ENCODE results near the gene MEX3C.

GRCh38 chr18:51168960-51169662 lies 28.4 kb downstream of the MEX3C start:
- TF ChIP-seq EZH2 (IDR thresholded peaks at IDR 0.05; ENCODE audit: low read length, unreplicated experiment) (no peak), EZH2phosphoT487 (IDR thresholded peaks at IDR 0.05; ENCODE audit: borderline replicate concordance, low read length) (no peak)
- TF ChIP-seq, protein P1, sequence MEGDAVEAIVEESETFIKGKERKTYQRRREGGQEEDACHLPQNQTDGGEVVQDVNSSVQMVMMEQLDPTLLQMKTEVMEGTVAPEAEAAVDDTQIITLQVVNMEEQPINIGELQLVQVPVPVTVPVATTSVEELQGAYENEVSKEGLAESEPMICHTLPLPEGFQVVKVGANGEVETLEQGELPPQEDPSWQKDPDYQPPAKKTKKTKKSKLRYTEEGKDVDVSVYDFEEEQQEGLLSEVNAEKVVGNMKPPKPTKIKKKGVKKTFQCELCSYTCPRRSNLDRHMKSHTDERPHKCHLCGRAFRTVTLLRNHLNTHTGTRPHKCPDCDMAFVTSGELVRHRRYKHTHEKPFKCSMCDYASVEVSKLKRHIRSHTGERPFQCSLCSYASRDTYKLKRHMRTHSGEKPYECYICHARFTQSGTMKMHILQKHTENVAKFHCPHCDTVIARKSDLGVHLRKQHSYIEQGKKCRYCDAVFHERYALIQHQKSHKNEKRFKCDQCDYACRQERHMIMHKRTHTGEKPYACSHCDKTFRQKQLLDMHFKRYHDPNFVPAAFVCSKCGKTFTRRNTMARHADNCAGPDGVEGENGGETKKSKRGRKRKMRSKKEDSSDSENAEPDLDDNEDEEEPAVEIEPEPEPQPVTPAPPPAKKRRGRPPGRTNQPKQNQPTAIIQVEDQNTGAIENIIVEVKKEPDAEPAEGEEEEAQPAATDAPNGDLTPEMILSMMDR (conservative IDR thresholded peaks at IDR 0.05; ENCODE audit: low read depth, low read length), result no peak
